H1 (cell line): ENCODE measurements around the gene PRDX3. TPM values are rescaled to one million over a fixed set of nuclear protein-coding genes. Genes with fewer than 3 reads are reported as not detected.

Experiments used
- CTCF ChIA-PET: fragments of 300-600 bp; sonication (Branson Sonifier 250); formaldehyde crosslinking; loops from one replicate; lab custom pipeline; 2021; ENCODE audit not compliant: partially characterized antibody; lab: Charles Lee
- POLR2A ChIA-PET: fragments of 300-600 bp; sonication (Branson Sonifier 250); formaldehyde crosslinking; loops from one replicate; lab custom pipeline; 2021; ENCODE audit warnings: inconsistent platforms; ENCODE audit not compliant: partially characterized antibody; lab: Charles Lee
- DNase-seq, 2 experiments: peaks; one replicate each; pipeline versions ENCODE4 v3.0.0 to v3.0.0-alpha.2; 2010 to 2022; ENCODE audit warnings: low spot score in 2 of 2, low read depth in 1 of 2, mixed read lengths in 1 of 2
- FAIRE-seq: peaks from 2 replicates; lab custom pipeline; 2011; peaks lifted over from hg19 to GRCh38; lab: Jason Lieb, UNC
- H2AFZ ChIP-seq: 2 replicates; pipeline ENCODE4 v1.8.1; 2012; ENCODE audit warnings: low read length, inconsistent platforms
- H2AK5ac ChIP-seq: 2 replicates; pipeline ENCODE4 v1.6.1; 2013; ENCODE audit warnings: low read depth, low read length
- H2BK120ac ChIP-seq: replicated peaks from 2 replicates; pipeline ENCODE3; 2013; ENCODE audit warnings: low read depth, low read length, inconsistent platforms
- H2BK12ac ChIP-seq: 2 replicates; pipeline ENCODE4 v1.6.1; 2013; ENCODE audit warnings: low read depth, low read length
- H2BK15ac ChIP-seq: 2 replicates; pipeline ENCODE4 v1.6.1; 2013; ENCODE audit warnings: low read length
- H2BK20ac ChIP-seq: 2 replicates; pipeline ENCODE4 v1.6.1; 2013; ENCODE audit warnings: low read length
- H2BK5ac ChIP-seq: 2 replicates; pipeline ENCODE4 v1.6.1; 2013; ENCODE audit warnings: low read depth, low read length
- H3K14ac ChIP-seq: 2 replicates; pipeline ENCODE4 v1.6.1; 2013; ENCODE audit warnings: inconsistent platforms; ENCODE audit not compliant: insufficient read length
- H3K18ac ChIP-seq: 2 replicates; pipeline ENCODE4 v1.6.1; 2013; ENCODE audit warnings: low read length; ENCODE audit errors: extremely low read depth
- H3K23ac ChIP-seq: 2 replicates; pipeline ENCODE4 v1.6.1; 2013; ENCODE audit warnings: inconsistent platforms; ENCODE audit not compliant: insufficient read length
- H3K23me2 ChIP-seq: 2 replicates; pipeline ENCODE4 v1.6.1; 2013; ENCODE audit warnings: low read depth, low read length
- H3K27ac ChIP-seq: 2 replicates; pipeline ENCODE4 v1.6.1; 2011; ENCODE audit warnings: low read depth, low read length, inconsistent platforms
- H3K27me3 ChIP-seq, 4 experiments: replicated peaks in 1 of 4; 1 replicate in 1 of 4; 2 replicates in 3 of 4; pipeline versions ENCODE4 v1.6.1 to v1.8.1; 2011 to 2013; ENCODE audit warnings: low read length in 3 of 4, mild to moderate bottlenecking in 3 of 4, inconsistent platforms in 2 of 4, mixed read lengths in 2 of 4, moderate library complexity in 1 of 4; ENCODE audit not compliant: control insufficient read depth in 3 of 4, insufficient read depth in 3 of 4; ENCODE audit errors: extremely low read depth in 1 of 4
- H3K36me3 ChIP-seq, 4 experiments: 2 replicates each; pipeline versions ENCODE4 v1.6.1 to v1.8.1; 2011 to 2013; ENCODE audit warnings: mild to moderate bottlenecking in 4 of 4, low read length in 3 of 4, moderate library complexity in 2 of 4, control low read depth in 1 of 4, inconsistent platforms in 1 of 4; ENCODE audit not compliant: insufficient read depth in 4 of 4, control insufficient read depth in 2 of 4
- H3K4ac ChIP-seq: replicated peaks from 2 replicates; pipeline ENCODE3; 2013; ENCODE audit warnings: low read length, low read depth, mixed read lengths, inconsistent platforms; ENCODE audit not compliant: insufficient read length
- H3K4me1 ChIP-seq, 4 experiments: replicated peaks in 1 of 4; 1 replicate in 1 of 4; 2 replicates in 3 of 4; pipeline versions ENCODE4 v1.6.1 to v1.8.1; 2011 to 2013; ENCODE audit warnings: low read length in 3 of 4, inconsistent platforms in 2 of 4, mixed read lengths in 1 of 4; ENCODE audit not compliant: insufficient read depth in 4 of 4, control insufficient read depth in 3 of 4
- H3K4me2 ChIP-seq, 2 experiments: 2 replicates each; pipeline versions ENCODE4 v1.6.1 to v1.8.1; 2011 to 2013; ENCODE audit warnings: low read depth in 2 of 2, low read length in 2 of 2, control low read depth in 1 of 2, inconsistent platforms in 1 of 2, mild to moderate bottlenecking in 1 of 2; ENCODE audit not compliant: insufficient read depth in 1 of 2
- H3K4me3 ChIP-seq, 4 experiments: fragments of 200-600, 300-600 bp in 1 of 4; sonication (generic), shearing (Covaris generic), sonication (Bioruptor Twin) in 1 of 4; 2 replicates each; pipeline versions ENCODE4 v1.5.1 to v1.8.1; 2011 to 2016; ENCODE audit warnings: low read length in 4 of 4, low read depth in 3 of 4, control low read depth in 2 of 4, inconsistent platforms in 2 of 4, mild to moderate bottlenecking in 2 of 4, mixed read lengths in 1 of 4, moderate library complexity in 1 of 4; ENCODE audit not compliant: insufficient read depth in 2 of 4; ENCODE audit errors: extremely low read depth in 1 of 4
- H3K56ac ChIP-seq: replicated peaks from 2 replicates; pipeline ENCODE3; 2013; ENCODE audit warnings: low read depth, mild to moderate bottlenecking, mixed read lengths, low read length, inconsistent platforms; ENCODE audit not compliant: insufficient read length
- H3K79me1 ChIP-seq: 2 replicates; pipeline ENCODE4 v1.6.1; 2013; ENCODE audit warnings: low read depth, low read length, control low read depth
- H3K79me2 ChIP-seq, 2 experiments: 2 replicates each; pipeline versions ENCODE4 v1.6.1 to v1.8.1; 2012 to 2013; ENCODE audit warnings: low read length in 2 of 2, mild to moderate bottlenecking in 2 of 2, inconsistent platforms in 1 of 2; ENCODE audit not compliant: insufficient read depth in 2 of 2, control insufficient read depth in 1 of 2
- H3K9ac ChIP-seq, 4 experiments: replicated peaks in 1 of 4; 1 replicate in 1 of 4; 2 replicates in 3 of 4; pipeline versions ENCODE4 v1.6.1 to v1.8.1; 2011 to 2013; ENCODE audit warnings: low read depth in 3 of 4, low read length in 3 of 4, control low read depth in 2 of 4, mild to moderate bottlenecking in 2 of 4, moderate library complexity in 2 of 4, inconsistent platforms in 1 of 4; ENCODE audit errors: extremely low read depth in 1 of 4
- H3K9me3 ChIP-seq, 2 experiments: 2 replicates each; pipeline versions ENCODE4 v1.6.1 to v1.8.1; 2012 to 2013; ENCODE audit warnings: mild to moderate bottlenecking in 2 of 2, moderate library complexity in 2 of 2, control low read depth in 1 of 2, inconsistent platforms in 1 of 2, low read depth in 1 of 2, low read length in 1 of 2, mixed read lengths in 1 of 2; ENCODE audit not compliant: insufficient read depth in 2 of 2
- H4K20me1 ChIP-seq, 2 experiments: replicated peaks in 1 of 2; 2 replicates each; pipeline versions ENCODE3 to v1.8.1; 2011 to 2013; ENCODE audit warnings: inconsistent platforms in 2 of 2, low read length in 2 of 2, mild to moderate bottlenecking in 1 of 2; ENCODE audit not compliant: insufficient read depth in 2 of 2, control insufficient read depth in 1 of 2
- H4K5ac ChIP-seq: 2 replicates; pipeline ENCODE4 v1.6.1; 2013; ENCODE audit warnings: low read length, low read depth, mixed read lengths, inconsistent platforms; ENCODE audit not compliant: insufficient read length
- H4K8ac ChIP-seq: 2 replicates; pipeline ENCODE4 v1.8.0; 2013; ENCODE audit warnings: mild to moderate bottlenecking, moderate library complexity, low read length, inconsistent platforms; ENCODE audit not compliant: insufficient read depth; ENCODE audit errors: extremely low read depth
- H4K91ac ChIP-seq: replicated peaks from 2 replicates; pipeline ENCODE3; 2013; ENCODE audit warnings: low read length, mixed read lengths, inconsistent platforms; ENCODE audit not compliant: insufficient read length
- ASH2L ChIP-seq: fragments of 200-600, 300-600 bp; sonication (generic); IDR thresholded peaks from one replicate; pipeline ENCODE4 v1.7.1; 2017; ENCODE audit warnings: low read length
- BACH1 ChIP-seq: IDR thresholded peaks from 2 replicates; pipeline ENCODE4 v1.6.1; 2012; ENCODE audit warnings: low read length, improper control_type of control experiment
- CHD2 ChIP-seq: IDR thresholded peaks from 2 replicates; pipeline ENCODE4 v1.6.1; 2012; ENCODE audit warnings: low read length, improper control_type of control experiment
- CREB1 ChIP-seq: IDR thresholded peaks from 2 replicates; pipeline ENCODE4 v1.6.1; 2012; ENCODE audit warnings: inconsistent platforms
- GTF2F1 ChIP-seq: IDR thresholded peaks from 2 replicates; pipeline ENCODE4 v1.6.1; 2012; ENCODE audit warnings: low read depth, low read length, improper control_type of control experiment, borderline replicate concordance
- KDM1A ChIP-seq: fragments of 200-600, 300-600 bp; sonication (generic); IDR thresholded peaks from 2 replicates; pipeline ENCODE4 v1.7.1; 2016; ENCODE audit warnings: mild to moderate bottlenecking, low read length, borderline replicate concordance
- NRF1 ChIP-seq: IDR thresholded peaks from 2 replicates; pipeline ENCODE4 v1.6.1; 2011; ENCODE audit warnings: mild to moderate bottlenecking, low read depth, low read length, improper control_type of control experiment
- RFX5 ChIP-seq: IDR thresholded peaks from 2 replicates; pipeline ENCODE4 v1.6.1; 2011; ENCODE audit warnings: low read depth, low read length, improper control_type of control experiment, borderline replicate concordance
- RNF2 ChIP-seq: fragments of 200-900, 300-1000 bp; sonication (generic); IDR thresholded peaks from 2 replicates; pipeline ENCODE4 v1.7.1; 2016; ENCODE audit warnings: borderline replicate concordance, low read depth, mild to moderate bottlenecking, antibody characterized with exemption, low read length; ENCODE audit not compliant: poor library complexity, severe bottlenecking; ENCODE audit errors: missing control alignments
- SP1 ChIP-seq: IDR thresholded peaks from 2 replicates; pipeline ENCODE4 v1.6.1; 2011; ENCODE audit warnings: low read depth, low read length
- TAF1 ChIP-seq: IDR thresholded peaks from 2 replicates; pipeline ENCODE4 v1.6.1; 2011; ENCODE audit warnings: mild to moderate bottlenecking, low read depth, low read length
- TEAD4 ChIP-seq: IDR thresholded peaks from 2 replicates; pipeline ENCODE4 v1.6.1; 2012; ENCODE audit warnings: low read depth, low read length, inconsistent platforms, mixed read lengths
- ZNF274 ChIP-seq: IDR thresholded peaks from 2 replicates; pipeline ENCODE4 v1.7.0; 2012; ENCODE audit warnings: low read length, borderline replicate concordance; ENCODE audit errors: extremely low read depth
- WGBS, 2 experiments: shearing (Covaris generic) in 1 of 2; methylation state at CpG; one replicate each; pipeline versions ENCODE4 v1.1.6 to v1.1.7; 2013 to 2015; ENCODE audit warnings: low lambda C conversion rate in 2 of 2, mixed read lengths in 2 of 2, inconsistent platforms in 1 of 2, low coverage in 1 of 2, missing lambda C conversion rate in 1 of 2; ENCODE audit not compliant: insufficient replicate concordance in 2 of 2, insufficient coverage in 1 of 2, insufficient read length in 1 of 2; ENCODE audit errors: extremely low coverage in 1 of 2, missing lambda C conversion rate in 1 of 2; 5-methylcytosine and 5-hydroxymethylcytosine counted together
- polyA plus RNA-seq, 7 experiments: library from polyadenylated mRNA; depleted of rRNA in 3 of 7; stranded (reverse) in 5 of 7; unstranded in 2 of 7; fragments of >200 nt in 5 of 7; fragments of 200-250 nt in 2 of 7; gene quantifications; 1 replicate in 5 of 7; 2 replicates in 1 of 7; 4 replicates in 1 of 7; pipeline versions ENCODE4 v1.2.1 to v1.2.3, GENCODE V29; 2011 to 2013; ENCODE audit warnings: missing spikeins in 2 of 7, mixed read lengths in 2 of 7
- total RNA-seq: library from RNA; stranded (reverse); fragmentation: NEBNext Ultra II Directional; extraction: Animal tissue kit (Norgen Biotek cat#: 25700); gene quantifications from 2 replicates; pipeline ENCODE4 v1.2.1, GENCODE V29; 2021
- TF ChIP-seq, protein P1 (sequence below): IDR thresholded peaks from 2 replicates; pipeline ENCODE4 v1.6.1; 2012; ENCODE audit warnings: inconsistent platforms

PRDX3 gene
- total and polyA plus RNA-seq, 2 of the 8 experiments (the other 6 are each of a cell fraction or from before 2014, with no cell fraction given) = 201 to 208 TPM

DNA sequence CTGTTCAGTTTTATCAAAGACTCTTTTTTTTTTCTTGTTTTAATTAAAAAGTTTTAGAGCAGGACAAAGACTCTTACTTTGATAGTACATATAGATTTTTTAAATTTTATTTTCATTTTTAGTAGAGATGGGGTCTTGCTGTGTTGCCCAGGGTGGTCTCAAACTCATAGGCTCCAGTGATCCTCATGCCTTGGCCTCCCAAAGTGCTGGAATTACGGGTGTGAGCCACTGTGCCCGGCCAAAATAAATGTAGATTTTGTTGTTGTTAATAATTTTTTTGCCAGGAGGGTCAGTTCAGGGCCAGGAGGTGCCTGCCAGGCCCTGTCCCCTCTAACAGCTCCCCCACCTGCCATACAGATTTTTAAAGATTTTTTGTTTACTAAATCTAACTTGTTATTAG is 57.7 kb downstream of the PRDX3 start:
- Histone ChIP-seq H3K56ac (no peak overlapping the region), H4K20me1 (no peaks in the 10 kb centered on the region), H3K79me2 (no peaks in the 10 kb centered on the region), H2AFZ (no peak overlapping the region), H2AK5ac (no peak overlapping the region), H3K9me3 (no peaks in the 10 kb centered on the region), H3K4ac (no peak overlapping the region), H4K8ac (no peak overlapping the region), H3K27me3 (no peaks in the 10 kb centered on the region), H3K27ac (no peak overlapping the region), H3K18ac (no peak overlapping the region), H3K79me1 (no peaks in the 10 kb centered on the region), H3K4me3 (no peak overlapping the region), H3K4me1 (no peaks in the 10 kb centered on the region), H3K14ac (no peak overlapping the region), H2BK12ac (no peak overlapping the region), H3K4me2 (no peak overlapping the region), H2BK5ac (no peak overlapping the region), H4K91ac (no peak overlapping the region), H2BK15ac (no peak overlapping the region), H2BK120ac (no peak overlapping the region), H3K9ac (no peak overlapping the region), H4K5ac (no peak overlapping the region), H3K36me3 (peaks cover 11 to 68% (median 41%) of the 10 kb centered on the region in 4 experiments), H2BK20ac (no peak overlapping the region), H3K23me2 (no peaks in the 10 kb centered on the region), H3K23ac (no peak overlapping the region)
- DNase-seq (no peak), FAIRE-seq (no peak)
- 93% methylated on average over 2 of the region's 2 CpGs; no CpG with 5 or more reads in 1 of the 2 experiments for WGBS, 2 experiments
- TF ChIP-seq TAF1 (no peak), CREB1 (no peak), NRF1 (no peak), GTF2F1 (no peak), KDM1A (no peak), ZNF274 (no peak), CHD2 (no peak), RFX5 (no peak), SP1 (no peak), BACH1 (no peak), RNF2 (no peak), TEAD4 (no peak), ASH2L (no peak)
- TF ChIP-seq, protein P1, sequence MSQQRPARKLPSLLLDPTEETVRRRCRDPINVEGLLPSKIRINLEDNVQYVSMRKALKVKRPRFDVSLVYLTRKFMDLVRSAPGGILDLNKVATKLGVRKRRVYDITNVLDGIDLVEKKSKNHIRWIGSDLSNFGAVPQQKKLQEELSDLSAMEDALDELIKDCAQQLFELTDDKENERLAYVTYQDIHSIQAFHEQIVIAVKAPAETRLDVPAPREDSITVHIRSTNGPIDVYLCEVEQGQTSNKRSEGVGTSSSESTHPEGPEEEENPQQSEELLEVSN = no peak
- POLR2A ChIA-PET = interaction anchor here (0.6 kb wide), 1 partner anchor 486 kb away, joined by 3 read pairs; no protein-coding TSS in a partner anchor
- CTCF ChIA-PET = interaction anchor here (0.6 to 0.7 kb wide), 2 partner anchors 74 to 405 kb away, joined by 5 to 6 read pairs; no protein-coding TSS in a partner anchor
